ENCODE measurements around the gene ANXA5. TPM values are rescaled to one million over a fixed set of nuclear protein-coding genes. Genes with fewer than 3 reads are reported as not detected.

ANXA5 gene
- total RNA-seq (10 to 100 TPM; 79.7 to 83.5 TPM), polyA plus RNA-seq (183 TPM)

- peak within 1 kb of the TSS; percentile 79 for H3K4me3 ChIP-seq (ENCODE audit: low read length)
- CTCF ChIA-PET: interaction anchor here (0.8 to 1.9 kb wide), 5 partner anchors 8 to 28 kb away, joined by 3 to 7 read pairs (median 5); no protein-coding TSS in a partner anchor
Measured at GRCh38 chr4:121696581-121697461, at the start of gene ANXA5. Gene ANXA5 (minus strand): TSS chr4:121696980. CDS start chr4:121696589, 391 bp downstream.

GRCh38 chr4:121742794-121743193, 46.0 kb upstream of the ANXA5 start:
- no peak overlapping the region for H3K4me3 Mint-ChIP-seq
- Histone ChIP-seq H3K4me3 (ENCODE audit: low read length) (no peak overlapping the region), H3K27me3 (ENCODE audit: insufficient read depth, low read length, poor library complexity, severe bottlenecking) (no peaks in the 10 kb centered on the region), H3K9me3 (ENCODE audit: low read length) (no peaks in the 10 kb centered on the region), H3K27ac (ENCODE audit: low read depth, low read length) (no peak overlapping the region), H3K36me3 (ENCODE audit: insufficient read depth, low read length) (no peaks in the 10 kb centered on the region), H3K4me1 (ENCODE audit: insufficient read depth, low read length) (no peaks in the 10 kb centered on the region)
- no peak overlapping the region for H3K27ac Mint-ChIP-seq
- POLR2A ChIA-PET: no interaction called here
- CTCF ChIA-PET: no interaction called here
- peaks cover 0 to 4% (median 0%) of the 10 kb centered on the region in 3 donors for H3K36me3 Mint-ChIP-seq
- peaks cover 0 to 15% of the 10 kb centered on the region in 2 donors for H3K27me3 Mint-ChIP-seq
- DNase-seq: no peak
- H3K4me1 Mint-ChIP-seq: no peaks in the 10 kb centered on the region
- H3K9me3 Mint-ChIP-seq: peaks cover 0 to 3% (median 1%) of the 10 kb centered on the region in 5 donors

More at GRCh38 chr4:121696581-121697461, at the start of gene ANXA5:
- Mint-ChIP-seq H3K4me1 (peaks cover 29 to 31% (median 30%) of the 10 kb centered on the region in 3 donors), H3K27ac (peak within 1 kb of the TSS; percentile 89 to 98 (median 96)), H3K36me3 (peaks cover 0 to 16% (median 6%) of the 10 kb centered on the region in 3 donors), H3K4me3 (peak within 1 kb of the TSS; percentile 93 to 99 (median 98)), H3K27me3 (peaks cover 0 to 2% of the 10 kb centered on the region in 2 donors), H3K9me3 (no peaks in the 10 kb centered on the region)
- Histone ChIP-seq H3K27me3 (ENCODE audit: insufficient read depth, low read length, poor library complexity, severe bottlenecking) (no peaks in the 10 kb centered on the region), H3K36me3 (ENCODE audit: insufficient read depth, low read length) (no peaks in the 10 kb centered on the region), H3K9me3 (ENCODE audit: low read length) (no peaks in the 10 kb centered on the region), H3K4me1 (ENCODE audit: insufficient read depth, low read length) (no peaks in the 10 kb centered on the region), H3K27ac (ENCODE audit: low read depth, low read length) (peak within 1 kb of the TSS; percentile 85)
- peak; percentile 39 to 79 (median 66) for DNase-seq
- POLR2A ChIA-PET: interaction anchor here (0.8 to 1.8 kb wide), 3 partner anchors 12 to 104 kb away, joined by 3 to 7 read pairs (median 4); partner anchors contain the start of gene EXOSC9

GRCh38 chr4:121741751-121742150, 45.0 kb upstream of the ANXA5 start:
- Mint-ChIP-seq H3K9me3 (peaks cover 0 to 3% (median 1%) of the 10 kb centered on the region in 5 donors), H3K27me3 (peaks cover 0 to 19% of the 10 kb centered on the region in 2 donors), H3K27ac (no peak overlapping the region), H3K36me3 (peaks cover 0 to 4% (median 0%) of the 10 kb centered on the region in 3 donors), H3K4me1 (no peaks in the 10 kb centered on the region), H3K4me3 (no peak overlapping the region)
- H3K4me3 ChIP-seq (ENCODE audit: low read length): no peak overlapping the region
- H3K27me3 ChIP-seq (ENCODE audit: insufficient read depth, low read length, poor library complexity, severe bottlenecking): no peaks in the 10 kb centered on the region
- no peak for DNase-seq
- no peak overlapping the region for H3K27ac ChIP-seq (ENCODE audit: low read depth, low read length)
- H3K36me3 ChIP-seq (ENCODE audit: insufficient read depth, low read length): no peaks in the 10 kb centered on the region
- ChIA-PET CTCF (interaction anchor here (1.0 to 1.4 kb wide), 2 partner anchors 8 to 371 kb away, joined by 3 to 4 read pairs; no protein-coding TSS in a partner anchor), POLR2A (no interaction called here)
- no peaks in the 10 kb centered on the region for H3K4me1 ChIP-seq (ENCODE audit: insufficient read depth, low read length)
- no peaks in the 10 kb centered on the region for H3K9me3 ChIP-seq (ENCODE audit: low read length)

- peaks cover 0 to 20% of the 10 kb centered on the region in 2 donors for H3K27me3 Mint-ChIP-seq
- ChIA-PET CTCF (interaction anchor here (1.0 to 1.4 kb wide), 3 partner anchors 9 to 370 kb away, joined by 3 to 4 read pairs (median 3); no protein-coding TSS in a partner anchor), POLR2A (no interaction called here)
- H3K27me3 ChIP-seq (ENCODE audit: insufficient read depth, low read length, poor library complexity, severe bottlenecking): no peaks in the 10 kb centered on the region
- no peak for DNase-seq
- peaks cover 0 to 3% (median 0%) of the 10 kb centered on the region in 3 donors for H3K36me3 Mint-ChIP-seq
- H3K9me3 Mint-ChIP-seq: peaks cover 0 to 3% (median 1%) of the 10 kb centered on the region in 5 donors
- no peak overlapping the region for H3K4me3 Mint-ChIP-seq
- no peaks in the 10 kb centered on the region for H3K9me3 ChIP-seq (ENCODE audit: low read length)
- no peak overlapping the region for H3K4me3 ChIP-seq (ENCODE audit: low read length)
- H3K4me1 ChIP-seq (ENCODE audit: insufficient read depth, low read length): no peaks in the 10 kb centered on the region
- H3K27ac ChIP-seq (ENCODE audit: low read depth, low read length): no peak overlapping the region
- H3K4me1 Mint-ChIP-seq: no peaks in the 10 kb centered on the region
- no peaks in the 10 kb centered on the region for H3K36me3 ChIP-seq (ENCODE audit: insufficient read depth, low read length)
- no peak overlapping the region for H3K27ac Mint-ChIP-seq
Measured at GRCh38 chr4:121740796-121741409, 44.1 kb upstream of the ANXA5 start.

- POLR2A ChIA-PET: no interaction called here
- Histone ChIP-seq H3K27me3 (ENCODE audit: insufficient read depth, low read length, poor library complexity, severe bottlenecking) (no peaks in the 10 kb centered on the region), H3K4me1 (ENCODE audit: insufficient read depth, low read length) (no peaks in the 10 kb centered on the region), H3K36me3 (ENCODE audit: insufficient read depth, low read length) (no peaks in the 10 kb centered on the region), H3K9me3 (ENCODE audit: low read length) (no peaks in the 10 kb centered on the region), H3K27ac (ENCODE audit: low read depth, low read length) (no peak overlapping the region), H3K4me3 (ENCODE audit: low read length) (no peak overlapping the region)
- CTCF ChIA-PET: no interaction called here
- Mint-ChIP-seq H3K27ac (no peak overlapping the region), H3K9me3 (no peaks in the 10 kb centered on the region), H3K4me1 (no peaks in the 10 kb centered on the region), H3K36me3 (no peaks in the 10 kb centered on the region), H3K27me3 (peaks cover 0 to 20% of the 10 kb centered on the region in 2 donors), H3K4me3 (no peak overlapping the region)
- no peak for DNase-seq
Measured at GRCh38 chr4:121739575-121739974, 42.8 kb upstream of the ANXA5 start.

- Histone ChIP-seq H3K4me3 (ENCODE audit: low read length) (no peak overlapping the region), H3K27ac (ENCODE audit: low read depth, low read length) (no peak overlapping the region), H3K4me1 (ENCODE audit: insufficient read depth, low read length) (no peaks in the 10 kb centered on the region), H3K9me3 (ENCODE audit: low read length) (no peaks in the 10 kb centered on the region), H3K36me3 (ENCODE audit: insufficient read depth, low read length) (no peaks in the 10 kb centered on the region), H3K27me3 (ENCODE audit: insufficient read depth, low read length, poor library complexity, severe bottlenecking) (no peaks in the 10 kb centered on the region)
- Mint-ChIP-seq H3K4me1 (no peaks in the 10 kb centered on the region), H3K27me3 (peaks cover 0 to 20% of the 10 kb centered on the region in 2 donors), H3K27ac (no peak overlapping the region), H3K9me3 (no peaks in the 10 kb centered on the region), H3K36me3 (no peaks in the 10 kb centered on the region), H3K4me3 (no peak overlapping the region)
- CTCF ChIA-PET: no interaction called here
- no peak for DNase-seq
- POLR2A ChIA-PET: interaction anchor here (0.6 kb wide), 1 partner anchor 43 kb away, joined by 4 read pairs; no protein-coding TSS in a partner anchor
Measured at GRCh38 chr4:121738780-121739535, 42.2 kb upstream of the ANXA5 start.

- Mint-ChIP-seq H3K9me3 (no peaks in the 10 kb centered on the region), H3K27ac (no peak overlapping the region), H3K36me3 (no peaks in the 10 kb centered on the region), H3K27me3 (peaks cover 0 to 20% of the 10 kb centered on the region in 2 donors), H3K4me1 (no peaks in the 10 kb centered on the region), H3K4me3 (no peak overlapping the region)
- H3K9me3 ChIP-seq (ENCODE audit: low read length): no peaks in the 10 kb centered on the region
- no peaks in the 10 kb centered on the region for H3K4me1 ChIP-seq (ENCODE audit: insufficient read depth, low read length)
- no peak overlapping the region for H3K27ac ChIP-seq (ENCODE audit: low read depth, low read length)
- ChIA-PET CTCF (interaction anchor here (1.2 kb wide), 2 partner anchors 16 to 21 kb away, joined by 3 read pairs; no protein-coding TSS in a partner anchor), POLR2A (no interaction called here)
- no peaks in the 10 kb centered on the region for H3K27me3 ChIP-seq (ENCODE audit: insufficient read depth, low read length, poor library complexity, severe bottlenecking)
- no peak for DNase-seq
- no peaks in the 10 kb centered on the region for H3K36me3 ChIP-seq (ENCODE audit: insufficient read depth, low read length)
- no peak overlapping the region for H3K4me3 ChIP-seq (ENCODE audit: low read length)
Measured at GRCh38 chr4:121737846-121738554, 41.2 kb upstream of the ANXA5 start.
